HEK293T (cell line): ENCODE measurements around the gene CNNM2.

Source experiments
- BHLHE40 ChIP-seq: fragments of 450-650 bp; IDR thresholded peaks from 2 replicates; pipeline ENCODE4 v1.6.1; 2016; ENCODE audit warnings: mild to moderate bottlenecking, moderate library complexity, borderline replicate concordance
- CTBP1 ChIP-seq: fragments of 450-650 bp; IDR thresholded peaks from 2 replicates; pipeline ENCODE4 v1.6.1; 2016; ENCODE audit warnings: borderline replicate concordance
- ELF4 ChIP-seq: fragments of 450-650 bp; IDR thresholded peaks from 2 replicates; pipeline ENCODE4 v1.6.1; 2017; ENCODE audit warnings: antibody characterized with exemption
- FOXA1 ChIP-seq: fragments of 450-650 bp; IDR thresholded peaks from 2 replicates; pipeline ENCODE4 v1.6.1; 2016; ENCODE audit warnings: mild to moderate bottlenecking
- FOXM1 ChIP-seq: fragments of 450-650 bp; IDR thresholded peaks from 2 replicates; pipeline ENCODE4 v1.6.1; 2017; ENCODE audit warnings: mild to moderate bottlenecking, borderline replicate concordance
- HDGF ChIP-seq: fragments of 450-650 bp; IDR thresholded peaks from 2 replicates; pipeline ENCODE4 v1.6.1; 2017; ENCODE audit warnings: antibody characterized with exemption, borderline replicate concordance
- NFRKB ChIP-seq: fragments of 450-650 bp; IDR thresholded peaks from 2 replicates; pipeline ENCODE4 v1.6.1; 2016; ENCODE audit warnings: mild to moderate bottlenecking, moderate library complexity
- PKNOX1 ChIP-seq: fragments of 450-650 bp; IDR thresholded peaks from 2 replicates; pipeline ENCODE4 v1.6.1; 2016
- SP1 ChIP-seq: fragments of 450-650 bp; IDR thresholded peaks from 2 replicates; pipeline ENCODE4 v1.6.1; 2017
- SUZ12 ChIP-seq: fragments of 450-650 bp; IDR thresholded peaks from 2 replicates; pipeline ENCODE4 v1.6.1; 2016; ENCODE audit warnings: mild to moderate bottlenecking
- TARDBP ChIP-seq: fragments of 450-650 bp; IDR thresholded peaks from 2 replicates; pipeline ENCODE4 v1.6.1; 2016
- ZNF384 ChIP-seq: fragments of 450-650 bp; IDR thresholded peaks from 2 replicates; pipeline ENCODE4 v1.6.1; 2016

- TF ChIP-seq BHLHE40 (no peak), ELF4 (no peak), NFRKB (no peak), FOXA1 (no peak), SP1 (no peak), PKNOX1 (no peak), HDGF (no peak), TARDBP (no peak), SUZ12 (no peak), CTBP1 (no peak), FOXM1 (no peak), ZNF384 (no peak)
These were observed 137.0 kb downstream of the CNNM2 start for GRCh38 chr10:103055105-103055504.
